Left ventricle myocardium superior (tissue), 1 donor: ENCODE data around the gene MT1HL1. TPM values are rescaled to one million over a fixed set of nuclear protein-coding genes. Genes with fewer than 3 reads are reported as not detected.
A peak's percentile ranks its signal among the peaks of the same experiment; 100 is the strongest.
"Not testable (repeated sequence)": the region's sequence is repeated elsewhere in the genome, so short reads cannot be mapped to it uniquely, and the experiment has no call there.

ENCODE experiments used
- ATAC-seq: fragments of 200-7000 bp; cut with Tn5 transposase; one replicate; pipeline ENCODE4 v1.9.1; 2020; ENCODE audit warnings: mild to moderate bottlenecking, moderate library complexity
- DNase-seq: peaks from one replicate; pipeline ENCODE4 v3.0.0-alpha.2; 2020
- intact Hi-C: fragments of 100-400 bp; cut with micrococcal nuclease; formaldehyde crosslinking; loops from one replicate; pipeline ENCODE4 v1.11.0; 2022
- total RNA-seq: library from RNA; stranded (reverse); fragmentation: NEBNext Ultra II Directional; extraction: Animal tissue kit (Norgen Biotek cat#: 25700); gene quantifications from one replicate; pipeline ENCODE4 v1.2.1, GENCODE V29; 2021
- donor health status: DM: no; HTN: yes; CAD: no; lungs with severe emphysema.

The MT1HL1 gene
- total RNA-seq, 1 donor from 2014 or later = not detected

- intact Hi-C loops = no loop called here
- ATAC-seq = peak; percentile 88
- peak; percentile 29 for DNase-seq
These were observed 21.9 kb downstream of the MT1HL1 start for GRCh38 chr1:236982380-236982779.

GRCh38 chr1:236981431-236981830, 22.8 kb downstream of the MT1HL1 start:
- intact Hi-C loops, ATAC-seq: not testable (repeated sequence)
- DNase-seq = peak; percentile 24

- intact Hi-C loops = no loop called here
- no peak for DNase-seq
- no peak for ATAC-seq
These were observed 23.6 kb downstream of the MT1HL1 start for GRCh38 chr1:236980673-236981072.

- DNase-seq (no peak), ATAC-seq (peak; percentile 18)
- intact Hi-C loops = no loop called here
These were observed 24.9 kb downstream of the MT1HL1 start for GRCh38 chr1:236979149-236979900.

- ATAC-seq (peak; percentile 31), DNase-seq (peak; percentile 44)
- intact Hi-C loops = no loop called here
These were observed 25.5 kb downstream of the MT1HL1 start for GRCh38 chr1:236978740-236979139.

GRCh38 chr1:236975461-236975860, 28.8 kb downstream of the MT1HL1 start:
- DNase-seq (no peak), ATAC-seq (peak; percentile 37)
- intact Hi-C loops = no loop called here

GRCh38 chr1:236974025-236974424, 30.2 kb downstream of the MT1HL1 start:
- DNase-seq, ATAC-seq, intact Hi-C loops: not testable (repeated sequence)

- ATAC-seq = no peak
- intact Hi-C loops = no loop called here
- DNase-seq = no peak
These were observed 37.6 kb downstream of the MT1HL1 start for GRCh38 chr1:236966636-236967035.

- ATAC-seq (no peak), DNase-seq (no peak)
- intact Hi-C loops = no loop called here
These were observed 40.3 kb downstream of the MT1HL1 start for GRCh38 chr1:236963920-236964319.

- intact Hi-C loops = no loop called here
- no peak for ATAC-seq
- no peak for DNase-seq
These were observed 45.1 kb downstream of the MT1HL1 start for GRCh38 chr1:236959112-236959511.

- DNase-seq = peak; percentile 42
- peak; percentile 73 for ATAC-seq
- intact Hi-C loops = no loop called here
These were observed 47.0 kb downstream of the MT1HL1 start for GRCh38 chr1:236957235-236957634.

Other genes with a start within 250 kb of the MT1HL1 start
- 52.7 TPM for gene MTR, start 209.1 kb downstream of the MT1HL1 start, total RNA-seq
- 828 TPM for gene RYR2, start 37.7 kb upstream of the MT1HL1 start, total RNA-seq